HG03060 (cell line): ENCODE results near the gene INSYN1.
"Not testable (repeated sequence)": the region's sequence is repeated elsewhere in the genome, so short reads cannot be mapped to it uniquely, and the experiment has no call there.

Experiments used
- ATAC-seq: cut with Tn5 transposase; IDR thresholded peaks from one replicate; pipeline ENCODE4 v1.9.1; 2021; ENCODE audit warnings: low read depth, moderate number of reproducible peaks; ENCODE audit not compliant: unreplicated experiment

Gene INSYN1

GRCh38 chr15:73750951-73751350 lies 2.2 kb downstream of the INSYN1 start:
- ATAC-seq = no peak

- no peak for ATAC-seq
Observed at GRCh38 chr15:73750438-73750837, 2.7 kb downstream of the INSYN1 start.

GRCh38 chr15:73749971-73750370 lies 3.2 kb downstream of the INSYN1 start:
- ATAC-seq = no peak

GRCh38 chr15:73749533-73749932 lies 3.6 kb downstream of the INSYN1 start:
- no peak for ATAC-seq

GRCh38 chr15:73748730-73749129 lies 4.4 kb downstream of the INSYN1 start:
- ATAC-seq = no peak

GRCh38 chr15:73747847-73748590 lies 5.1 kb downstream of the INSYN1 start:
- no peak for ATAC-seq

GRCh38 chr15:73746883-73747282 lies 6.3 kb downstream of the INSYN1 start:
- ATAC-seq = no peak

- no peak for ATAC-seq
Observed at GRCh38 chr15:73746261-73746660, 6.9 kb downstream of the INSYN1 start.

- no peak for ATAC-seq
Observed at GRCh38 chr15:73745073-73745472, 8.1 kb downstream of the INSYN1 start.

GRCh38 chr15:73744293-73744692 lies 8.9 kb downstream of the INSYN1 start:
- no peak for ATAC-seq

GRCh38 chr15:73741321-73741836 lies 11.8 kb downstream of the INSYN1 start:
- no peak for ATAC-seq

GRCh38 chr15:73740152-73741048 lies 12.8 kb downstream of the INSYN1 start:
- no peak for ATAC-seq

GRCh38 chr15:73737535-73737934 lies 15.6 kb downstream of the INSYN1 start:
- no peak for ATAC-seq

- no peak for ATAC-seq
Observed at GRCh38 chr15:73732930-73733329, 20.2 kb downstream of the INSYN1 start.

GRCh38 chr15:73732051-73732450 lies 21.1 kb downstream of the INSYN1 start:
- not testable (repeated sequence) for ATAC-seq

- no peak for ATAC-seq
Observed at GRCh38 chr15:73727330-73727976, 25.7 kb downstream of the INSYN1 start.

- no peak for ATAC-seq
Observed at GRCh38 chr15:73724212-73724611, 28.9 kb downstream of the INSYN1 start.

GRCh38 chr15:73723191-73723590 lies 30.0 kb downstream of the INSYN1 start:
- no peak for ATAC-seq

GRCh38 chr15:73722425-73722824 lies 30.7 kb downstream of the INSYN1 start:
- ATAC-seq = no peak

GRCh38 chr15:73718694-73719093 lies 34.5 kb downstream of the INSYN1 start:
- no peak for ATAC-seq

GRCh38 chr15:73717802-73718201 lies 35.3 kb downstream of the INSYN1 start:
- ATAC-seq = no peak
